Liver (tissue), 9 donors: ENCODE measurements around the gene DUSP7. TPM values are rescaled to one million over a fixed set of nuclear protein-coding genes. Genes with fewer than 3 reads are reported as not detected.

Experiments used
- DNase-seq: peaks from one replicate; pipeline ENCODE4 v3.0.0-alpha.2; 2017; ENCODE audit warnings: low spot score
- H3K27ac ChIP-seq, 2 donors: one replicate each; pipeline ENCODE4 v1.7.0; 2013; ENCODE audit warnings: inconsistent platforms in 2 of 2, low read length in 2 of 2, control low read depth in 1 of 2, low read depth in 1 of 2, mild to moderate bottlenecking in 1 of 2
- H3K27me3 ChIP-seq, 4 donors: one replicate each; pipeline versions ENCODE4 v1.6.1 to v1.7.0; 2013; ENCODE audit warnings: low read length in 3 of 4, inconsistent platforms in 1 of 4, mild to moderate bottlenecking in 1 of 4, moderate library complexity in 1 of 4; ENCODE audit not compliant: control insufficient read depth in 4 of 4, insufficient read depth in 4 of 4
- H3K36me3 ChIP-seq, 4 donors: one replicate each; pipeline versions ENCODE4 v1.6.1 to v1.7.0; 2013; ENCODE audit warnings: low read length in 3 of 4, mild to moderate bottlenecking in 3 of 4, low read depth in 1 of 4, moderate library complexity in 1 of 4; ENCODE audit not compliant: control insufficient read depth in 4 of 4, insufficient read depth in 3 of 4
- H3K4me1 ChIP-seq, 4 donors: one replicate each; pipeline versions ENCODE4 v1.6.1 to v1.7.0; 2013; ENCODE audit warnings: low read length in 3 of 4, mild to moderate bottlenecking in 3 of 4, moderate library complexity in 1 of 4; ENCODE audit not compliant: control insufficient read depth in 4 of 4, insufficient read depth in 4 of 4
- H3K4me3 ChIP-seq, 3 donors: one replicate each; pipeline versions ENCODE4 v1.6.1 to v1.7.0; 2013; ENCODE audit warnings: low read length in 3 of 3, control low read depth in 1 of 3, low read depth in 1 of 3, mild to moderate bottlenecking in 1 of 3
- H3K9ac ChIP-seq, 2 donors: one replicate each; pipeline ENCODE4 v1.7.0; 2013; ENCODE audit warnings: low read length in 2 of 2, mild to moderate bottlenecking in 2 of 2, moderate library complexity in 2 of 2, control low read depth in 1 of 2, low read depth in 1 of 2
- H3K9me3 ChIP-seq, 4 donors: one replicate each; pipeline versions ENCODE4 v1.6.1 to v1.7.0; 2013; ENCODE audit warnings: low read length in 3 of 4; ENCODE audit not compliant: control insufficient read depth in 4 of 4
- EGR1 ChIP-seq, 2 donors: IDR thresholded peaks; 2 replicates each; pipeline ENCODE4 v1.6.1; 2016 to 2018; ENCODE audit warnings: antibody characterized with exemption in 2 of 2, low read depth in 2 of 2
- FOXA1 ChIP-seq: IDR thresholded peaks from 2 replicates; pipeline ENCODE4 v1.6.1; 2016; ENCODE audit warnings: antibody characterized with exemption
- FOXA2 ChIP-seq: IDR thresholded peaks from 2 replicates; pipeline ENCODE4 v1.6.1; 2016; ENCODE audit warnings: antibody characterized with exemption
- GABPA ChIP-seq, 2 donors: IDR thresholded peaks in 1 of 2; conservative IDR thresholded peaks in 1 of 2; 2 replicates each; pipeline ENCODE4 v1.6.1; 2016; ENCODE audit warnings: antibody characterized with exemption in 2 of 2, mild to moderate bottlenecking in 1 of 2, moderate library complexity in 1 of 2
- HNF4A ChIP-seq, 2 donors: conservative IDR thresholded peaks; 2 replicates each; pipeline ENCODE4 v1.6.1; 2016; ENCODE audit warnings: antibody characterized with exemption in 2 of 2, mild to moderate bottlenecking in 2 of 2
- HNF4G ChIP-seq: IDR thresholded peaks from 2 replicates; pipeline ENCODE4 v1.6.1; 2016; ENCODE audit warnings: antibody characterized with exemption
- JUND ChIP-seq, 2 donors: IDR thresholded peaks; 2 replicates each; pipeline ENCODE4 v1.6.1; 2016; ENCODE audit warnings: antibody characterized with exemption in 2 of 2
- NR2F2 ChIP-seq: IDR thresholded peaks from 2 replicates; pipeline ENCODE4 v1.6.1; 2016; ENCODE audit warnings: antibody characterized with exemption
- RAD21 ChIP-seq, 2 donors: IDR thresholded peaks; 2 replicates each; pipeline ENCODE4 v1.6.1; 2016; ENCODE audit warnings: antibody characterized with exemption in 2 of 2, mild to moderate bottlenecking in 2 of 2
- REST ChIP-seq: IDR thresholded peaks from 2 replicates; pipeline ENCODE4 v1.6.1; 2016; ENCODE audit warnings: antibody characterized with exemption, mild to moderate bottlenecking
- RXRA ChIP-seq, 2 donors: IDR thresholded peaks; 2 replicates each; pipeline ENCODE4 v1.6.1; 2017 to 2018; ENCODE audit warnings: antibody characterized with exemption in 2 of 2, mild to moderate bottlenecking in 1 of 2
- SP1 ChIP-seq: IDR thresholded peaks from 2 replicates; pipeline ENCODE4 v1.6.1; 2018; ENCODE audit warnings: antibody characterized with exemption, mild to moderate bottlenecking
- TAF1 ChIP-seq: conservative IDR thresholded peaks from 2 replicates; pipeline ENCODE4 v1.6.1; 2016; ENCODE audit warnings: antibody characterized with exemption, mild to moderate bottlenecking
- YY1 ChIP-seq: IDR thresholded peaks from 2 replicates; pipeline ENCODE4 v1.6.1; 2016; ENCODE audit warnings: antibody characterized with exemption, mild to moderate bottlenecking
- ZBTB33 ChIP-seq: IDR thresholded peaks from 2 replicates; pipeline ENCODE4 v1.6.1; 2016; ENCODE audit warnings: antibody characterized with exemption
- WGBS: extraction: QIAGEN DNeasy Blood & Tissue Kit; methylation state at CpG from one replicate; pipeline ENCODE4 v1.1.7; 2013; 5-methylcytosine and 5-hydroxymethylcytosine counted together
- polyA plus RNA-seq, 2 donors: library from polyadenylated mRNA; stranded (reverse) in 1 of 2; unstranded in 1 of 2; fragments of 200-250 nt in 1 of 2; fragments of >200 nt in 1 of 2; fragmentation: Nextera tagmentation in 1 of 2; extraction: Ambion mirVana in 1 of 2; gene quantifications; one replicate each; pipeline versions ENCODE4 v1.2.1 to v1.2.3, GENCODE V29; 2013 to 2015
- total RNA-seq, 2 donors: library from RNA; depleted of rRNA; stranded (reverse); fragments of >200 nt; gene quantifications; one replicate each; pipeline ENCODE4 v1.2.3, GENCODE V29; 2014
- TF ChIP-seq, protein P1 (sequence below): IDR thresholded peaks from 2 replicates; pipeline ENCODE4 v1.6.1; 2016; ENCODE audit warnings: antibody characterized with exemption
- TF ChIP-seq, protein P2 (sequence below): fragments of 150-350 bp; IDR thresholded peaks from 2 replicates; pipeline ENCODE4 v1.5.1; 2017; ENCODE audit warnings: improper control_type of control experiment, low read depth, low read length; ENCODE audit not compliant: missing input control
- TF ChIP-seq, protein P3 (sequence below): IDR thresholded peaks from 2 replicates; pipeline ENCODE4 v1.6.1; 2016; ENCODE audit warnings: antibody characterized with exemption
- donor health status: healthy.
- donor health status: healthy.
- donor health status: healthy.
- donor health status: healthy.
- donor health status: healthy.

DUSP7 gene
- total and polyA plus RNA-seq, 4 donors = 1.5 to 5.0 (median 3.7) TPM

DNA sequence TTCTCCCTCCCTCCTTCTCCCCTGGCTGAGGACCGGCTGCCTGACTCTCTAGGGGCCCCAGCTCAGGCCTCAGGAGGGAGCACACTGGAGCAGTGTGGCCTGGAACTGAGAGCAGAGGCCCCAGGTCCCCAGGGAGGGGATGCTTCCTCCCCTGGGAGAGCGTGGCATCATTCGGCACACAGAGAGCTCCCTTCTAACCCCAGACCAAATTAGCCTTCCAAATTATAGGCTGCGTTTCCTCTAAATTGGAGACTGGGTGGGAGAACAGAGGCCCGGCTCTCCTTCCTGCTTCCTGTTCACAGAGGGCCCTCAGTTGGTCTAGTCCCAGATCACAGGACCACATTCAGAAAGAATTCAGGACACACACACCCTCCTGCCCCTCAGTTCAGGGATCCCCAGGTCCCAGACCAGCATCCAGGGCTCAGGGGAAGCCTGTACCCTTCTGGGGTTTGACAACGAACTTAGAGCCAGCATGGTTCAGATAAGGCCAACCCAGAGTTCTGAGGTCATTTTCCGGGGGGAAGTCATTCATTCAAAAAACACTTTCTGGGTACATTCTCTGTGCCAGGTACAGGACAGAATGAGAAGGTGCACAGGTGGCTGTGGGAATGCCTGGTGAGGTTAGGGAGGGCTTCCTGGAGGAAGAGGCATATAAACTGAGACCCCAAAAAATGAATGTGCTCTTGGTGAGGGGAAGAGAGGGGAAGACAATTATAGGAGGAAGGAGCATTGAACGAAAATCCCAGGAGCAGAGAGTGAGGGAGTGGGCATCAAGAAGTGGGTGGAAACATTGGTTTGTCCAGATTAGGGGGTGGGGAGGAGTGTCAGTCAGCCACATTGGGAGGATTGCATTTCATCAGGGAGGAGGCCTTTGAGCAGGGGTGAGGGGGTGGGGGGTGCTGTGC is 32.3 kb downstream of the DUSP7 start:
- 77% methylated on average over 8 of the region's 8 CpGs for WGBS
- no peaks in the 10 kb centered on the region for H3K9me3 ChIP-seq

More for the DNA sequence above, 32.3 kb downstream of the DUSP7 start:
- TF ChIP-seq GABPA (IDR thresholded peaks at IDR 0.05 in 1 of 2, conservative IDR thresholded peaks at IDR 0.05 in 1 of 2) (no peak), EGR1 (IDR thresholded peaks at IDR 0.05; ENCODE audit: low read depth in 2 of 2) (no peak), SP1 (no peak), YY1 (no peak), FOXA2 (no peak), ZBTB33 (no peak), NR2F2 (no peak), TAF1 (no peak), FOXA1 (no peak), HNF4G (no peak), HNF4A (conservative IDR thresholded peaks at IDR 0.05) (no peak), JUND (IDR thresholded peaks at IDR 0.05) (no peak), REST (no peak), RAD21 (IDR thresholded peaks at IDR 0.05) (no peak), RXRA (IDR thresholded peaks at IDR 0.05) (no peak)
- TF ChIP-seq, protein P1, sequence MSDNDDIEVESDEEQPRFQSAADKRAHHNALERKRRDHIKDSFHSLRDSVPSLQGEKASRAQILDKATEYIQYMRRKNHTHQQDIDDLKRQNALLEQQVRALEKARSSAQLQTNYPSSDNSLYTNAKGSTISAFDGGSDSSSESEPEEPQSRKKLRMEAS = no peak
- TF ChIP-seq, protein P2, sequence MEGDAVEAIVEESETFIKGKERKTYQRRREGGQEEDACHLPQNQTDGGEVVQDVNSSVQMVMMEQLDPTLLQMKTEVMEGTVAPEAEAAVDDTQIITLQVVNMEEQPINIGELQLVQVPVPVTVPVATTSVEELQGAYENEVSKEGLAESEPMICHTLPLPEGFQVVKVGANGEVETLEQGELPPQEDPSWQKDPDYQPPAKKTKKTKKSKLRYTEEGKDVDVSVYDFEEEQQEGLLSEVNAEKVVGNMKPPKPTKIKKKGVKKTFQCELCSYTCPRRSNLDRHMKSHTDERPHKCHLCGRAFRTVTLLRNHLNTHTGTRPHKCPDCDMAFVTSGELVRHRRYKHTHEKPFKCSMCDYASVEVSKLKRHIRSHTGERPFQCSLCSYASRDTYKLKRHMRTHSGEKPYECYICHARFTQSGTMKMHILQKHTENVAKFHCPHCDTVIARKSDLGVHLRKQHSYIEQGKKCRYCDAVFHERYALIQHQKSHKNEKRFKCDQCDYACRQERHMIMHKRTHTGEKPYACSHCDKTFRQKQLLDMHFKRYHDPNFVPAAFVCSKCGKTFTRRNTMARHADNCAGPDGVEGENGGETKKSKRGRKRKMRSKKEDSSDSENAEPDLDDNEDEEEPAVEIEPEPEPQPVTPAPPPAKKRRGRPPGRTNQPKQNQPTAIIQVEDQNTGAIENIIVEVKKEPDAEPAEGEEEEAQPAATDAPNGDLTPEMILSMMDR = no peak
- TF ChIP-seq, protein P3, sequence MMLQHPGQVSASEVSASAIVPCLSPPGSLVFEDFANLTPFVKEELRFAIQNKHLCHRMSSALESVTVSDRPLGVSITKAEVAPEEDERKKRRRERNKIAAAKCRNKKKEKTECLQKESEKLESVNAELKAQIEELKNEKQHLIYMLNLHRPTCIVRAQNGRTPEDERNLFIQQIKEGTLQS = no peak
- peaks cover 0 to 3% (median 0%) of the 10 kb centered on the region in 4 donors for H3K4me1 ChIP-seq
- no peaks in the 10 kb centered on the region for H3K36me3 ChIP-seq
- H3K4me3 ChIP-seq = no peak overlapping the region
- H3K9ac ChIP-seq = no peak overlapping the region
- DNase-seq = no peak
- no peak overlapping the region for H3K27ac ChIP-seq
- H3K27me3 ChIP-seq = no peaks in the 10 kb centered on the region
